Endothelial cell of umbilical vein (primary cell): ENCODE results near the gene PAPPA2. TPM values are rescaled to one million over a fixed set of nuclear protein-coding genes. Genes with fewer than 3 reads are reported as not detected.

Experiments used
- BruUV-seq: library from RNA; stranded (reverse); fragments of 400-500 nt; replicated peaks from 2 replicates; lab custom pipeline; 2021; lab: Mats Ljungman, UMichigan
- CTCF ChIA-PET: fragments of 300-600, 350-600 bp; sonication (Branson Sonifier 250); formaldehyde crosslinking; loops from one replicate; lab custom pipeline; 2021; ENCODE audit warnings: antibody characterized with exemption, inconsistent platforms; lab: Charles Lee
- POLR2A ChIA-PET: fragments of 300-600, 350-600 bp; sonication (Branson Sonifier 250); formaldehyde crosslinking; loops from one replicate; lab custom pipeline; 2021; ENCODE audit warnings: antibody characterized with exemption, inconsistent platforms; lab: Charles Lee
- DNase-seq: peaks from one replicate; pipeline ENCODE4 v3.0.0-alpha.2; 2011; ENCODE audit warnings: low read depth, low spot score
- FAIRE-seq: peaks from 2 replicates; lab custom pipeline; 2011; peaks lifted over from hg19 to GRCh38; lab: Jason Lieb, UNC
- H2AFZ ChIP-seq: 2 replicates; pipeline ENCODE4 v1.6.0; 2012; ENCODE audit warnings: low read depth, low read length, control low read depth, inconsistent platforms
- H3K27ac ChIP-seq: 2 replicates; pipeline ENCODE4 v1.5.1; 2011; ENCODE audit warnings: low read depth, mild to moderate bottlenecking, control low read depth, low read length, moderate library complexity; ENCODE audit not compliant: insufficient read depth
- H3K27me3 ChIP-seq, 2 experiments: 2 replicates each; pipeline versions ENCODE4 v1.6.0 to v1.6.1; 2011; ENCODE audit warnings: low read length in 2 of 2, mixed read lengths in 1 of 2; ENCODE audit not compliant: control insufficient read depth in 2 of 2, insufficient read depth in 2 of 2
- H3K36me3 ChIP-seq, 2 experiments: 2 replicates in 1 of 2; 3 replicates in 1 of 2; pipeline ENCODE4 v1.5.1; 2011; ENCODE audit warnings: low read length in 2 of 2, mild to moderate bottlenecking in 1 of 2, moderate library complexity in 1 of 2; ENCODE audit not compliant: control insufficient read depth in 2 of 2, insufficient read depth in 2 of 2; ENCODE audit errors: extremely low read depth in 1 of 2
- H3K4me1 ChIP-seq: 3 replicates; pipeline ENCODE4 v1.5.1; 2011; ENCODE audit warnings: mild to moderate bottlenecking, low read length; ENCODE audit not compliant: control insufficient read depth, insufficient read depth; ENCODE audit errors: extremely low read depth
- H3K4me2 ChIP-seq: 2 replicates; pipeline ENCODE4 v1.6.1; 2011; ENCODE audit warnings: low read length, control low read depth, mixed read lengths; ENCODE audit not compliant: insufficient read depth
- H3K4me3 ChIP-seq, 3 experiments: fragments of 200-600 bp in 1 of 3; sonication (generic), shearing (Covaris generic) in 1 of 3; replicated peaks in 1 of 3; 2 replicates each; pipeline ENCODE4 v1.5.1; 2011 to 2016; ENCODE audit warnings: control low read depth in 3 of 3, low read length in 3 of 3, mild to moderate bottlenecking in 2 of 3, inconsistent platforms in 1 of 3, low read depth in 1 of 3, moderate library complexity in 1 of 3; ENCODE audit not compliant: insufficient read depth in 1 of 3
- H3K79me2 ChIP-seq: 2 replicates; pipeline ENCODE4 v1.6.0; 2012; ENCODE audit warnings: low read length, inconsistent platforms; ENCODE audit not compliant: control insufficient read depth, insufficient read depth
- H3K9ac ChIP-seq: replicated peaks from 2 replicates; pipeline ENCODE3; 2011; ENCODE audit warnings: low read length, control low read depth; ENCODE audit not compliant: insufficient read depth; ENCODE audit errors: extremely low read depth
- H3K9me1 ChIP-seq: replicated peaks from 3 replicates; pipeline ENCODE4 v1.6.0; 2011; ENCODE audit warnings: mild to moderate bottlenecking, low read length; ENCODE audit not compliant: control insufficient read depth, insufficient read depth; ENCODE audit errors: extremely low read depth
- H3K9me3 ChIP-seq: replicated peaks from 2 replicates; pipeline ENCODE4 v1.5.1; 2012; ENCODE audit warnings: low read length, inconsistent platforms; ENCODE audit not compliant: control insufficient read depth, insufficient read depth
- H4K20me1 ChIP-seq: replicated peaks from 2 replicates; pipeline ENCODE3; 2011; ENCODE audit warnings: mild to moderate bottlenecking, low read length; ENCODE audit not compliant: control insufficient read depth, insufficient read depth; ENCODE audit errors: extremely low read depth
- CTCF ChIP-seq, 2 donors: IDR thresholded peaks; 1 replicate in 1 of 2; 2 replicates in 1 of 2; pipeline ENCODE4 v1.5.1; 2011; ENCODE audit warnings: low read length in 2 of 2, mild to moderate bottlenecking in 2 of 2, moderate library complexity in 2 of 2, control low read depth in 1 of 2, inconsistent platforms in 1 of 2, low read depth in 1 of 2; ENCODE audit not compliant: insufficient read depth in 1 of 2; ENCODE audit errors: extremely low read depth in 1 of 2
- EZH2 ChIP-seq: IDR thresholded peaks from 2 replicates; pipeline ENCODE4 v1.6.1; 2012; ENCODE audit warnings: borderline replicate concordance, low read depth, mild to moderate bottlenecking, moderate library complexity, low read length, inconsistent platforms; ENCODE audit not compliant: severe bottlenecking
- FOS ChIP-seq: IDR thresholded peaks from 2 replicates; pipeline ENCODE4 v1.6.1; 2011; ENCODE audit warnings: mild to moderate bottlenecking, low read length, moderate library complexity, borderline replicate concordance; ENCODE audit not compliant: insufficient read depth
- GATA2 ChIP-seq: IDR thresholded peaks from 2 replicates; pipeline ENCODE4 v1.7.0; 2011; ENCODE audit warnings: low read depth, mild to moderate bottlenecking, moderate library complexity, mixed read lengths, low read length; ENCODE audit not compliant: insufficient read length, insufficient read depth
- JUN ChIP-seq: IDR thresholded peaks from 2 replicates; pipeline ENCODE4 v1.6.1; 2011; ENCODE audit warnings: borderline replicate concordance, low read depth; ENCODE audit not compliant: insufficient read length, insufficient read depth
- MYC ChIP-seq: IDR thresholded peaks from one replicate; pipeline ENCODE4 v1.6.1; 2011; ENCODE audit warnings: mild to moderate bottlenecking, low read depth, low read length
- POLR2A ChIP-seq: IDR thresholded peaks from 2 replicates; pipeline ENCODE4 v1.6.1; 2012; ENCODE audit warnings: low read depth, mild to moderate bottlenecking, control low read depth, low read length
- POLR2AphosphoS5 ChIP-seq: IDR thresholded peaks from 2 replicates; pipeline ENCODE4 v1.6.1; 2012; ENCODE audit warnings: low read depth, mild to moderate bottlenecking, control low read depth, low read length, moderate library complexity; ENCODE audit not compliant: insufficient read depth
- dilution Hi-C: fragments of 300-500 bp; cut with MboI; formaldehyde crosslinking; loops from one replicate; pipeline ENCODE4 v1.15.0; 2019; ENCODE audit warnings: low sequenced_read_pairs; ENCODE audit not compliant: extremely low pct_ligation_motif_present
- intact Hi-C: fragments of 100-400 bp; cut with micrococcal nuclease; formaldehyde crosslinking; loops from one replicate; pipeline ENCODE4 v1.10.0; 2022
- polyA plus RNA-seq, 4 experiments: library from polyadenylated mRNA; depleted of rRNA in 3 of 4; stranded (reverse) in 3 of 4; unstranded in 1 of 4; fragments of >200 nt; gene quantifications; 2 replicates each; pipeline versions ENCODE4 v1.2.1 to v1.2.3, GENCODE V29; 2011 to 2012; ENCODE audit warnings: missing spikeins in 1 of 4
- total RNA-seq: library from RNA; stranded (reverse); gene quantifications from 2 replicates; pipeline ENCODE4 v1.2.3, GENCODE V29; 2021
- TF ChIP-seq, protein P1 (sequence below): IDR thresholded peaks from 2 replicates; pipeline ENCODE4 v1.6.1; 2011; ENCODE audit not compliant: insufficient read depth, insufficient read length

The PAPPA2 gene
- total and polyA plus RNA-seq, 2 donors (not counting 3 experiments of a cell fraction or from before 2014, with no cell fraction given) = not detected

DNA sequence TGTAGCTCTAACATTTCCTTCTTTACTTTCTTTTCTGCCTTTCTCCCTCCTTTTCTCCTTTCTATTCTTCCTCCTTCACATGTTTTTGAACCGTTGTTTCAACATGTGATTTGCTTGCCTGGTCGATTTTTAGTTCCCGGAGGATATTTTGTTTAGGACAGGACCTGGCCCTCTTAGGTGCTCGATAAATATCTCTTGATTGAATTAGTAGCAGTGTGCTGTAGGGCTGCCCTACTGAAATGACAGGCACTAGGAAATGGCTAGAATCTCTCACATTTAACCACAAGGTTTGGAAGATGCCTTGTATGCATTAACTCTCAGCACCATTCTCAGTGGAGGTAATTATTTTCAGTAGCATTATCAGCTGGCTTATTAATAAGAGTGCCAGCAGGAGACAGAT is 305.6 kb downstream of the PAPPA2 start:
- TF ChIP-seq, protein P1, sequence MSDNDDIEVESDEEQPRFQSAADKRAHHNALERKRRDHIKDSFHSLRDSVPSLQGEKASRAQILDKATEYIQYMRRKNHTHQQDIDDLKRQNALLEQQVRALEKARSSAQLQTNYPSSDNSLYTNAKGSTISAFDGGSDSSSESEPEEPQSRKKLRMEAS = no peak
- TF ChIP-seq POLR2A = no peak
- TF ChIP-seq CTCF (IDR thresholded peaks at IDR 0.05; ENCODE audit: extremely low read depth in 1 of 2, insufficient read depth in 1 of 2, low read depth in 1 of 2, low read length in 2 of 2) = no peak
- no peak for TF ChIP-seq FOS
- Histone ChIP-seq H3K4me2 (no peak overlapping the region), H3K9me1 (no peaks in the 10 kb centered on the region), H3K36me3 (no peaks in the 10 kb centered on the region), H3K79me2 (no peaks in the 10 kb centered on the region), H2AFZ (no peak overlapping the region), H3K9ac (no peak overlapping the region), H3K27me3 (no peaks in the 10 kb centered on the region), H4K20me1 (no peaks in the 10 kb centered on the region), H3K9me3 (peaks cover 4% of the 10 kb centered on the region), H3K4me3 (no peak overlapping the region), H3K4me1 (no peaks in the 10 kb centered on the region), H3K27ac (no peak overlapping the region)
- dilution Hi-C loops (no loop called here), intact Hi-C loops (no loop called here)
- BruUV-seq = no TSS peak
- ChIA-PET CTCF (no interaction called here), POLR2A (no interaction called here)
- FAIRE-seq (no peak), DNase-seq (no peak)

DNA sequence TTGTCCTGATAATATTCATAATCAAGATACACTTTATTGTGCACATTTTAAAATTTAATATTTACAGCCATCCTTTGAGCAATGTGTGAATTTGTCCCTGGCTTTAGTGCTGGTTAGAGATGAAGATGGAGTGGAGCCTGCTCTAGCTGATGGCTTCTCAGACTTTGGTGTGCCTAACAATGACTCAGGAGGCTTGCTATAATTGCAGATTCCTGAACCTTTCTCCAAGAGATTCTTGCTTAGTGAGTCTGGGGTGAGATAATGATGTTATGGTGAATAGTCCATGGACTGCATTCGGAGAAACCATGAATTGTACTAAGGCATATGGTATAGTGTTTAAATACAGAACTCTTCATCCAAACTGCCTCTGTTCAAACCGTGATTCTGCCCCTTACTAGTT is 307.1 kb downstream of the PAPPA2 start:
- Histone ChIP-seq H3K79me2 (no peaks in the 10 kb centered on the region), H3K36me3 (no peaks in the 10 kb centered on the region), H3K4me1 (no peaks in the 10 kb centered on the region), H3K9me1 (no peaks in the 10 kb centered on the region), H3K9me3 (peaks cover 8% of the 10 kb centered on the region), H3K9ac (no peak overlapping the region), H3K4me2 (no peak overlapping the region), H3K27me3 (no peaks in the 10 kb centered on the region), H4K20me1 (no peaks in the 10 kb centered on the region), H3K27ac (no peak overlapping the region), H3K4me3 (no peak overlapping the region), H2AFZ (no peak overlapping the region)
- POLR2A ChIA-PET = no interaction called here
- FAIRE-seq (no peak), DNase-seq (no peak)
- no peak for TF ChIP-seq MYC
- TF ChIP-seq, protein P1 = no peak
- TF ChIP-seq GATA2 = no peak
- TF ChIP-seq CTCF (IDR thresholded peaks at IDR 0.05; ENCODE audit: extremely low read depth in 1 of 2, insufficient read depth in 1 of 2, low read depth in 1 of 2, low read length in 2 of 2) = no peak
- no peak for TF ChIP-seq JUN
- no peak for TF ChIP-seq POLR2AphosphoS5
- TF ChIP-seq EZH2 = no peak
- no peak for TF ChIP-seq POLR2A
- TF ChIP-seq FOS = no peak
- CTCF ChIA-PET = no interaction called here
- intact Hi-C loops (no loop called here), dilution Hi-C loops (no loop called here)
- BruUV-seq = no TSS peak
